H54 (cell line): ENCODE measurements around the gene KRT28.
"Not testable (repeated sequence)": the region's sequence is repeated elsewhere in the genome, so short reads cannot be mapped to it uniquely, and the experiment has no call there.

ENCODE experiments used
- DNase-seq: peaks from one replicate; pipeline ENCODE4 v3.0.0; 2011; ENCODE audit warnings: low spot score, mixed read lengths; ENCODE audit not compliant: insufficient read length
- FAIRE-seq: peaks from 3 replicates; lab custom pipeline; 2011; peaks lifted over from hg19 to GRCh38; lab: Jason Lieb, UNC
- POLR2A ChIP-seq: IDR thresholded peaks from 2 replicates; pipeline ENCODE4 v1.6.1; 2011; ENCODE audit warnings: low read depth, mild to moderate bottlenecking, low read length

Gene KRT28

GRCh38 chr17:40825599-40825998, 25.8 kb upstream of the KRT28 start:
- no peak for TF ChIP-seq POLR2A
- FAIRE-seq (no peak), DNase-seq (no peak)

- no peak for TF ChIP-seq POLR2A
- FAIRE-seq (no peak), DNase-seq (no peak)
Observed at GRCh38 chr17:40824015-40824832, 24.5 kb upstream of the KRT28 start.

- FAIRE-seq: peak; percentile 15
- no peak for DNase-seq
- no peak for TF ChIP-seq POLR2A
Observed at GRCh38 chr17:40822132-40822812, 22.5 kb upstream of the KRT28 start, which contains the start of gene KRT10. TSS of gene KRT10 (minus strand) at chr17:40822614. CDS start at chr17:40822585, 29 bp downstream.

DNA sequence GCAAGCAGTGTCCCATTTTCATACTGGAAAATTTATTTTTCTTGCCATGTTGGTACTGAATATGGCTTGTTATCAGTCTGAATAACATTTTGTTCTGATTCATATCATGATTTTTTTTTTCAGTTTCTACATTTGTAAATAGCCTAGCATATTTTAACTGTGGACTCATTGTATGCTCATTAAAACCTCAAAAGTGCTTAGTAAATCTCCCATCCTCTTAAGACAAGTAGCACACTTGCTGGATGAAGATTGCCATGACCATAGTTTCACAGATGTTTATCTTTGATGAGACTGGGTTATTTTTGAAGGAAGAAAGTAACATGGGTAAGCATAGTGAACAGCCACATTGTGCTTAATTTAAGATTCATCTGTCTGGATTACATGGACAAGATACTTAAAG, 21.8 kb upstream of the KRT28 start:
- DNase-seq (no peak), FAIRE-seq (no peak)

DNA sequence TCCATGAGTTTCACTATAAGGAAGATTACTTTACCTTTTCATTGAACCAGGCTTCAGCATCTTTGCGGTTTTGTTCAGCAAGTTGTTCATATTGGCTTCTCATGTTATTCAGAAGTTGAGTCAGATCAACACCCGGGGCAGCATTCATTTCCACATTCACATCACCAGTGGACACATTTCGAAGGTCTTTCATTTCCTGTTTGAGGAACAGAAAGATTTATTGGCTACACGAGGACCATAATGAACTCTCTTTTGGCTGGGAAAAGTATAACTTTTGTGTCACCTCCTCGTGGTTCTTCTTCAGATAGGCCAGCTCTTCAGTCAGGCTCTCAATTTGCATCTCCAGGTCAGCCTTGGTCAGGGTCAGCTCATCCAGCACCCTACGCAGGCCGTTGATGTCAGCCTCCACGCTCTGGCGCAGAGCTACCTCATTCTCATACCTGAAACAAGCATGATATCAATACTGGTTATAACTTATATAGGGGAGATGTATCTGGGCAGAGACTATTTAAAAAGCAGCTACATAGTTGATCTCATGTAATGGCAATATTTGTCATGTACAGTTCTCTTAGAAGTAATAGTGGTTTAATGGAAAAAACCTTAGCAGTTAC, 20.6 kb upstream of the KRT28 start:
- TF ChIP-seq POLR2A: no peak
- FAIRE-seq: peak; percentile 33
- DNase-seq: no peak

More for the DNA sequence above, 21.8 kb upstream of the KRT28 start:
- no peak for TF ChIP-seq POLR2A

- FAIRE-seq (peak; percentile 62), DNase-seq (no peak)
- no peak for TF ChIP-seq POLR2A
Observed at GRCh38 chr17:40819528-40820125, 19.9 kb upstream of the KRT28 start.

DNA sequence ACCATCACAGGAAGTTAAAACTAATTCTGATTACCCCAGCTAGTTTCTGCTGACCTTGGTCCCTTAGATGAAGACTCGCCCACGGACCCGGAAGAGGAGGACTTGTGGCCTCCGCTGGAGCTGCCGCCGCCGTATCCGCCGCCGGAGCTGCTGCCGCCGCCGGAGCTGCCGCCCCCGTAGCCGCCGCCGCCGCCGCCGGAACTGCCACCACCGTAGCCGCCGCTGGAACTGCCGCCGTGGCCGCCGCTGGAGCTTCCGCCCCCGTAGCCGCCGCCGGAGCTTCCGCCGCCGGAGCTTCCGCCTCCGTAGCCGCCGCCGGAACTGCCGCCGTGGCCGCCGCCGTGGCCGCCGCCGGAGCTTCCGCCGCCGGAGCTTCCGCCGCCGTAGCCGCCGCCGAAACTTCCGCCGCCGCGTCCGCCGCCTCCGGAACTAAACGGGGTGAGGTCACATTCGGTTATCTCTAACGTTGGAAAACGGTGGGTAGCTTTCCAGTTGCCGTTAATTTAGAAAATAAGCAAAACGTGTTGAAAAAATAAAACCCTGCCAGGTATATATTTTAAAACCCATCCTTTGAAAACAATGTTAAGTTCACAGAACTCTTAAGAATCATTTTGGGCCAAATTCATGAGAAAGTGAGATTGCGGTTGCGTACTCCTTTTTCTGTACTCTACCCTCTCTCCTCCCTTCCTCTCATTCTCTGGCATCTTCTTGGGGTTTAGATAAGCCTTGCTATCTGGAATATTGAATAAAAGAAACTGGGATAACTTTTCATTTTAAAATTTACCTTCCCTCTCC, 19.2 kb upstream of the KRT28 start:
- peak; percentile 45 for DNase-seq
- peak; percentile 74 for TF ChIP-seq POLR2A
- no peak for FAIRE-seq

DNA sequence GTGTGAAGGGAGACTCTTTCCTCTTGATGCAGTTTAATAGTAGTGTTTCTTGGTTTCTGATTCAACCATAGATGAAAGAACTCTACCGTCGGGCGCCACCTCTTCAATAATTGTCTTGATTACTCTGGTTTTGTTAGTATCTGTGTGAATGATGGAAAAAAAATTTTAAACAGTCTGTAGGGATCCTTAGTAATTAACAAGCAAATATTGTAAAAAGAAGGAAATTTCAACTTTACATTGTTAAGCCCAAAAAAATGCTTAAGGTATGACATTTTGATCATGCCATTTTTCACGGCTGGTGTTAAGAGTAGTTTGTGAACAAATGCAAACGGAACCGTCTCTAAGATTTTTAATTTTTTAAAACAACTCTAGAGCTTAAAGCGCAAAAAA, 18.6 kb upstream of the KRT28 start:
- TF ChIP-seq POLR2A: no peak
- no peak for FAIRE-seq
- no peak for DNase-seq

GRCh38 chr17:40817103-40817682, 17.4 kb upstream of the KRT28 start:
- no peak for FAIRE-seq
- no peak for TF ChIP-seq POLR2A
- no peak for DNase-seq

DNA sequence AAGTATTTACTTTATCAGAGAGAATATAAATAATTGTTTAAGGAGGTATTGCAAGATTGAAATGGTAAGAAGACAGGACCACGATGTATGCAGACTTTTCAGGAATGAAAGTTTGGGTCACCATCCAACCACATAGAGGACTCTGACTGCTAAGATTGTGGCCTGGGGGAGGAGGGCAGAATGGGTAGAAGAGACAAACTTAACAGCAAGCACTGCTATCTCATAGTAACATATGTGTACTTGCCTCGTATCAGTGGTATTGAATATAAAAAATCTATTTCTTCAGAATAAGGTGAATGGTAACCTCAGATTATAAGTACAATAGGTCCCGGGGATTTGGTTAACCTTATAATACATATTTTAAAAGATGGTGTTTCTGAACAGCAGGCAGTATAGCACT, 16.8 kb upstream of the KRT28 start:
- DNase-seq: no peak
- TF ChIP-seq POLR2A: no peak
- no peak for FAIRE-seq

DNA sequence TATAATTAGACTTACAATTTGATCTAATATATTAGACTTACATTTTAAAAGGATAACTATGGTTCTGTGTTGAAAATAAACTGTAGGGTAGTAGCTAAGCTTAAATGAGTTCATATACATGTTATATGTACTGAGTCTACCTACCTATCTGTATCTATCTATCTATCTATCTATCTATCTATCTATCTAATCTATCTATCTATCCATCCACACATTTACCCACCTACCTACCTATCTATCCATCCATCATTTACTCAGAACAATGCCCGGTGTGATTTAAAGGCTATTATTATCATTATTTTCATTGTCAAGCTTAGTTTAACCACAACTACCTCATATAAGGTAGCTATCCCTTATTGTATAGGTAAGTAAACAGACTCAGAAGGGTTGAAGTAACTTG, 15.6 kb upstream of the KRT28 start:
- no peak for TF ChIP-seq POLR2A
- DNase-seq (no peak), FAIRE-seq (no peak)

- FAIRE-seq, DNase-seq: not testable (repeated sequence)
Observed at GRCh38 chr17:40814657-40815056, 14.9 kb upstream of the KRT28 start.

DNA sequence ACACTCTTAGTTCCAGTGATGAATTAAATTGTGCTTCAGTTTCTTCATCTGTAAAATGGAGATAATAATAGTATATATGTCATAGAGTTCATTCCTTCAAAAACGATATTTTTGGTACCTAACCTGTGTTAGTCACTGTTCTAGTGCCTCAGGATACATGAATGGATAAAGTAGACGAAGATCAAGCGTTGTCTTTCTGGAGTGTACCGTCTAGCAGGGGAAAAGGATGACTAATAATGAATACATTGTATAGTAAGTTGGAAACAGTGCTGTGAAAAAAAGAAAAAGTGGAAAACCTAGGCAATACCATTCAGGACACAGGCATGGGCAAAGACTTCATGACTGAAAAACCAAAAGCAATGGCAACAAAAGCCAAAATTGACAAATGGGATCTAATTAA, 14.0 kb upstream of the KRT28 start:
- peak; percentile 78 for FAIRE-seq
- TF ChIP-seq POLR2A: no peak
- DNase-seq: no peak
